GM12878 (cell line): ENCODE measurements around the gene PRG3.

Experiments
- CBFB ChIP-seq: IDR thresholded peaks from 2 replicates; pipeline ENCODE4 v1.6.1; 2016; ENCODE audit warnings: antibody characterized with exemption, low read depth
- CEBPZ ChIP-seq: fragments of 150-350 bp; IDR thresholded peaks from 2 replicates; pipeline ENCODE4 v1.6.1; 2016; ENCODE audit warnings: low read depth, low read length
- CHD4 ChIP-seq: fragments of 200-600 bp; sonication (generic); IDR thresholded peaks from 2 replicates; pipeline ENCODE4 v1.6.1; 2016; ENCODE audit warnings: mild to moderate bottlenecking
- POLR2A ChIP-seq: IDR thresholded peaks from 2 replicates; pipeline ENCODE4 v1.6.1; 2011; ENCODE audit warnings: low read depth, mild to moderate bottlenecking, low read length
- SP1 ChIP-seq: IDR thresholded peaks from one replicate; pipeline ENCODE4 v1.6.1; 2011; ENCODE audit warnings: low read depth, low read length

GRCh38 chr11:57368845-57369232, 12.1 kb downstream of the PRG3 start:
- no peak for TF ChIP-seq SP1
- TF ChIP-seq CBFB: no peak
- no peak for TF ChIP-seq CEBPZ
- TF ChIP-seq POLR2A: no peak
- TF ChIP-seq CHD4: no peak
